ENCODE data around the gene DARS1. TPM values are rescaled to one million over a fixed set of nuclear protein-coding genes. Genes with fewer than 3 reads are reported as not detected.

Gene DARS1
- total RNA-seq, 6 experiments from 2014 or later, result 65.6 to 74.3 (median 71.3) TPM

GRCh38 chr2:135944625-135945024 lies 40.8 kb downstream of the DARS1 start:
- TF ChIP-seq CTCF (IDR thresholded peaks at IDR 0.05), result no peak
- DNase-seq, result no peak
- peaks cover 31% of the 10 kb centered on the region for H3K4me1 Mint-ChIP-seq (ENCODE audit: low read depth)
- peaks cover 41% of the 10 kb centered on the region for H3K36me3 Mint-ChIP-seq (ENCODE audit: low read depth)
- H3K9me3 Mint-ChIP-seq, result no peaks in the 10 kb centered on the region
- no peak overlapping the region for H3K4me3 Mint-ChIP-seq
- H3K27me3 Mint-ChIP-seq (ENCODE audit: insufficient read depth), result no peaks in the 10 kb centered on the region
- H3K27ac Mint-ChIP-seq, result no peak overlapping the region

- H3K4me3 Mint-ChIP-seq, result no peak overlapping the region
- H3K27me3 Mint-ChIP-seq (ENCODE audit: insufficient read depth), result no peaks in the 10 kb centered on the region
Observed at GRCh38 chr2:135942936-135943688, 42.3 kb downstream of the DARS1 start.

GRCh38 chr2:135936524-135936923 lies 48.9 kb downstream of the DARS1 start:
- Mint-ChIP-seq H3K4me3 (no peak overlapping the region), H3K36me3 (ENCODE audit: low read depth) (peaks cover 43% of the 10 kb centered on the region), H3K27me3 (ENCODE audit: insufficient read depth) (no peaks in the 10 kb centered on the region), H3K4me1 (ENCODE audit: low read depth) (no peaks in the 10 kb centered on the region), H3K27ac (no peak overlapping the region), H3K9me3 (no peaks in the 10 kb centered on the region)
- no peak for TF ChIP-seq CTCF (IDR thresholded peaks at IDR 0.05)
- no peak for DNase-seq

More at GRCh38 chr2:135942936-135943688, 42.3 kb downstream of the DARS1 start:
- Mint-ChIP-seq H3K27ac (no peak overlapping the region), H3K4me1 (ENCODE audit: low read depth) (peaks cover 16% of the 10 kb centered on the region), H3K9me3 (no peaks in the 10 kb centered on the region), H3K36me3 (ENCODE audit: low read depth) (peaks cover 44% of the 10 kb centered on the region)
- no peak for DNase-seq
- TF ChIP-seq CTCF (IDR thresholded peaks at IDR 0.05), result no peak

GRCh38 chr2:135935914-135936313 lies 49.5 kb downstream of the DARS1 start:
- peaks cover 45% of the 10 kb centered on the region for H3K36me3 Mint-ChIP-seq (ENCODE audit: low read depth)
- H3K27ac Mint-ChIP-seq, result no peak overlapping the region
- no peaks in the 10 kb centered on the region for H3K27me3 Mint-ChIP-seq (ENCODE audit: insufficient read depth)
- H3K4me1 Mint-ChIP-seq (ENCODE audit: low read depth), result no peaks in the 10 kb centered on the region
- TF ChIP-seq CTCF (IDR thresholded peaks at IDR 0.05), result no peak
- no peak overlapping the region for H3K4me3 Mint-ChIP-seq
- DNase-seq, result no peak
- no peaks in the 10 kb centered on the region for H3K9me3 Mint-ChIP-seq

- Mint-ChIP-seq H3K27ac (no peak overlapping the region), H3K4me3 (no peak overlapping the region), H3K9me3 (no peaks in the 10 kb centered on the region), H3K4me1 (ENCODE audit: low read depth) (no peaks in the 10 kb centered on the region; the same call in 1 of the 2 replicates), H3K36me3 (ENCODE audit: low read depth) (peaks cover 39% of the 10 kb centered on the region), H3K27me3 (ENCODE audit: insufficient read depth) (no peaks in the 10 kb centered on the region)
- no peak for TF ChIP-seq CTCF (IDR thresholded peaks at IDR 0.05)
- DNase-seq, result no peak
Observed at GRCh38 chr2:135931776-135932443, 53.5 kb downstream of the DARS1 start.
